Breast epithelium (tissue), 3 donors: ENCODE measurements around the gene NYNRIN.

Experiments used
- POLR2A ChIP-seq: fragments of 450-650 bp; IDR thresholded peaks from one replicate; pipeline ENCODE4 v1.6.1; 2016; ENCODE audit warnings: antibody characterized with exemption, mild to moderate bottlenecking, moderate library complexity
- POLR2AphosphoS5 ChIP-seq, 3 donors: sonication (generic); formaldehyde crosslinking; IDR thresholded peaks; one replicate each; pipeline ENCODE4 v1.6.1; 2017; ENCODE audit warnings: antibody characterized with exemption in 3 of 3
- TF ChIP-seq, protein P1 (sequence below), 3 donors: fragments of 450-650 bp; IDR thresholded peaks; one replicate each; pipeline ENCODE4 v1.5.1; 2016 to 2017; ENCODE audit warnings: antibody characterized with exemption in 3 of 3, mild to moderate bottlenecking in 3 of 3, moderate library complexity in 3 of 3

DNA sequence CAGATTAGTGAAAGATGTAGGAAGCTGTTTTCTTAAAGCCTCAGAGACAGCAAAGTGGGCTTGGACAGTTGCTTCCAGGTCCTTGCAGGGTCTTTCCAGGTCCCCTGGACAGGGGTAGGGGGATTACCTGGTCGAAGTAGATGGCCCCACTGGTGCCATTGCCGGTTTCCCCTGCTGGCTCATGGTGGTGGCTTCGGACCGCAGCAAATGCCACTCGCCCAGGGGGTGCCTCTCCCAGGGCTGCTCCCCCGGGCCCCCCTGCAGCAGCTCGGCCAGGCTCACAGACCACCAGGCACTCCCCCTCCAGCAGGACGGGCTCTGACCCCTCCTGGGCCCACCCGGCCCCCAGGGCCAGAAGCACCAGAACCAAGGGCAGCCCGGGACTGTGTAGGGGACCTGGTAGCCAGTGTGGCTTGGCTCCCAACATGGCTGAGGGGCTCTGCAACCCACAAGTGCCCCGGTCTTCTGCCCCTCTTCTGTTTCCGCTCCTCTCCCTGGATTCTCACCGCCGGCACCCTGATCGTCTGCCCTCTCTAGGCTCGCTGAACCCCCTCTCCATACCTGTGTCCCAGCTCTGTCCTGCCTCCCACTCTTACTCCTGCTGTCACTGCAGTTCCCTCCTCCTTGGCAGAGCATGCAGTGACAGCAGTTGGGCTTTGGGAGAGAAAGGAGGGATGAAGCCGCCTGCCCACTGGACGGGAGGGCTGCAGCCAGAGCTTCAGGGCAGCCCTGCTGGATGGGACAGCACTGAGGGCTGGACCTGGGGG lies 30.0 kb downstream of the NYNRIN start:
- no peak for TF ChIP-seq POLR2AphosphoS5 (IDR thresholded peaks at IDR 0.05)
- TF ChIP-seq, protein P1, sequence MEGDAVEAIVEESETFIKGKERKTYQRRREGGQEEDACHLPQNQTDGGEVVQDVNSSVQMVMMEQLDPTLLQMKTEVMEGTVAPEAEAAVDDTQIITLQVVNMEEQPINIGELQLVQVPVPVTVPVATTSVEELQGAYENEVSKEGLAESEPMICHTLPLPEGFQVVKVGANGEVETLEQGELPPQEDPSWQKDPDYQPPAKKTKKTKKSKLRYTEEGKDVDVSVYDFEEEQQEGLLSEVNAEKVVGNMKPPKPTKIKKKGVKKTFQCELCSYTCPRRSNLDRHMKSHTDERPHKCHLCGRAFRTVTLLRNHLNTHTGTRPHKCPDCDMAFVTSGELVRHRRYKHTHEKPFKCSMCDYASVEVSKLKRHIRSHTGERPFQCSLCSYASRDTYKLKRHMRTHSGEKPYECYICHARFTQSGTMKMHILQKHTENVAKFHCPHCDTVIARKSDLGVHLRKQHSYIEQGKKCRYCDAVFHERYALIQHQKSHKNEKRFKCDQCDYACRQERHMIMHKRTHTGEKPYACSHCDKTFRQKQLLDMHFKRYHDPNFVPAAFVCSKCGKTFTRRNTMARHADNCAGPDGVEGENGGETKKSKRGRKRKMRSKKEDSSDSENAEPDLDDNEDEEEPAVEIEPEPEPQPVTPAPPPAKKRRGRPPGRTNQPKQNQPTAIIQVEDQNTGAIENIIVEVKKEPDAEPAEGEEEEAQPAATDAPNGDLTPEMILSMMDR (IDR thresholded peaks at IDR 0.05) = no peak
- TF ChIP-seq POLR2A = no peak
